ENCODE measurements around the gene MTX2.
"Not testable (repeated sequence)": the region's sequence is repeated elsewhere in the genome, so short reads cannot be mapped to it uniquely, and the experiment has no call there.

The MTX2 gene

DNA sequence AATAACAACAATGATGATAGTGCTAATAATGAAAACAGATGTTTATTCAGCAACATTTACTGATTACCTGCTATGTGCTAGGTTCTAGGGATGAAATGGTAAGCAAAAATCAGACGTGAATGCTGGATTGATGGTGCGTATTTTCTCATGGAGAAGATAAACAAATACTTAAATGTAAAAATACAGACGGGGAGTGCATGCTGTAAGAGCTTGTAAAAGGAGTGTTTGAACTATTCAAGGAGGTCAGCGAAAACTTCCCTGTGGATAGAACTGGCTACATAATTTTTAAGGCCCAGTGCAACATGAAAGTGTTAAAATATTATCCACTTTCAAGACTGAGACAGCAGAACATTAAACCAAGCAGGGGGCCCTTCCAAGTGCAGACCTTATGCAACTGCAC lies 22.1 kb downstream of the MTX2 start:
- no peak for DNase-seq (ENCODE audit: low read depth)

DNA sequence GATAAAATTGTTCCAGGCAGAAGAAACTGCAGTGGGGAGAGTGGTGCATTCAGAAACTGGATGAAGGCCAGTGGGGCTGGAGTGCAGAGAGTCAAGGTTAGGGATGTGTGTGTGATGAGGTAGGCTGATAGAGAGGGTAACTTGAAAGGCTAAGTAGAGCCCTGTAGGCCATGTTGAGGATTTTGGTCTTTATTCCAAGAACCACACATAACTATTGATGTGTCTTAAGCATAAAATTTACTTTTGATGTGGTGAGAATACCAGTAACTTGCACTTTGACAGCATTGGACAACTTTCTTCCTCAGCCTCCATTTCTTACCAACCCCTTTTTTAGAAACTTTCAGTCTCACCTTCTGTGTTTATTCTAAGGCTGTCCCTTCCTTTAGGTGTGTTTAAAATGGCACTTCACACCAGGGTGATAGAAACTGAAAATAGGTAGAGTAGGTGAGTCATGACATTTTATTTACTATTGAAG lies 22.6 kb downstream of the MTX2 start:
- DNase-seq (ENCODE audit: low read depth), result no peak

DNA sequence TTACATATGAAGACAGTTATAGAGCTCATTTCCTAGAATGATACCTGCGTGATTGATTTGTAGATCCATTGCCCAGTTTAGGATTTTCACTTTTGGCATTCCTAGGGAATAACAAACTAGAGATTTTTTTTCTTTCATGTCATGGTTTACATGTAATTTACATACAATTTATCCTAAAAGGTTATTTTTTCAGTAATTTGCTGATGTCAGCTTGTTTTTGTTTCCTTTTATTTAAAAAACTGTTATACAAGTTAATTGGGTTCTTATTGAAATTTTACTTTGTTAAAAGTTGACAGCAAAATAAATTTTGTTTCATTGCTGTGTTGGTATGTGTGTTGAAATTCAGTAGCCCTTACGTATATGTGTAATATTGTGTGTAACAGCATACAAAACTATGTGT lies 23.4 kb downstream of the MTX2 start:
- DNase-seq (ENCODE audit: low read depth), result no peak

- DNase-seq (ENCODE audit: low read depth), result no peak
Measured at GRCh38 chr2:176293334-176293733, 24.1 kb downstream of the MTX2 start.

DNA sequence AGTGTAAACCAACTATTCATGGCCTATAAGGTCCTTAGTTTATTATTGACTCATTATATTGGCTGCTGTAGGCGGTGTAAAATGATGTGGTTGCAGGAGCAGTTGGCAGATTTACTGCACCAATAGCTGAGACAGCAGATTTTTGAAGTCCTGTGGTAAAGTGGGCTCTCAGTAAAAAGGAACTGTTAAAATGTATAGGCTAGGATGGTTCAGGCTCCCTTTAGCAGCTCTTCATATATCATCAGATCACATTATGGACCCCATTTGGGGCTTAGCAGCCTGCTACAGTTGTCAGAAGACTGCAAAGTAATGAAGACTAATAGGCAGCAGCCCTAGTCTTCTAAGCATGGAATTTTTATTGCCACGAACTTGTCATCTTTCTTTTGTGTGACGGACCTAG lies 27.8 kb downstream of the MTX2 start:
- DNase-seq (ENCODE audit: low read depth), result no peak

DNA sequence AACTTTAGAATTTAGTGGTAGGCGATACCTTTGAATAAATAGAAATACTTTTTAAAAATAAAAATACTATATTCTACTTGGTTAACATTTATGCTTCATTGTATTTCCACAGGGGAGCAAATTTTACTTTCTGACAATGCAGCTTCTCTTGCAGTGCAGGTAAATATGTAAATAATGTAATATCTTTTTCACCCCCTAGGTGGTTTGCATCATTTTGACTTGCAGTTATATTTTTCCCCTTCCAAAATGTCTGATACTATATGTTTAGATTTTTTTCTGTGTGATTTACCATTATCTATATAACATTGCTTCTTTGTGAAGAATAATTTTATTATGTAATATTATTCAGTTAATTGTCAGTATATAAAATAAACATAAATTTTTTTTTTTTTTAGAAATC lies 28.5 kb downstream of the MTX2 start:
- DNase-seq (ENCODE audit: low read depth), result no peak

DNA sequence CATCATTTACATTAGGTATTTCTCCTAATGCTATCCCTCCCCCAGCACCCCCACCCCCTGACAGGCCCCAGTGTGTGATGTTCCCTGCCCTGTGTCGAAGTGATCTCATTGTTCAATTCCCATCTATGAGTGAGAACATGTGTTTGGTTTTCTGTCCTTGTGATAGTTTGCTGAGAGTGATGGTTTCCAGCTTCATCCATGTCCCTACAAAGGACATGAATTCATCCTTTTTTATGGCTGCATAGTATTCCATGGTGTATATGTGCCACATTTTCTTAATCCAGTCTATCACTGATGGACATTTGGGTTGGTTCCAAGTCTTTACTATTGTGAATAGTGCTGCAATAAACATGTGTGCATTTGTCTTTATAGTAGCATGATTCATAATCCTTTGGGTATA lies 36.8 kb downstream of the MTX2 start:
- not testable (repeated sequence) for DNase-seq (ENCODE audit: low read depth)

- no peak for DNase-seq (ENCODE audit: low read depth)
Measured at GRCh38 chr2:176317199-176317598, 48.0 kb downstream of the MTX2 start.

GRCh38 chr2:176317623-176318065 lies 48.4 kb downstream of the MTX2 start:
- no peak for DNase-seq (ENCODE audit: low read depth)

GRCh38 chr2:176321916-176322315 lies 52.7 kb downstream of the MTX2 start:
- DNase-seq (ENCODE audit: low read depth), result no peak

- no peak for DNase-seq (ENCODE audit: low read depth)
Measured at GRCh38 chr2:176324862-176325261, 55.6 kb downstream of the MTX2 start.

DNA sequence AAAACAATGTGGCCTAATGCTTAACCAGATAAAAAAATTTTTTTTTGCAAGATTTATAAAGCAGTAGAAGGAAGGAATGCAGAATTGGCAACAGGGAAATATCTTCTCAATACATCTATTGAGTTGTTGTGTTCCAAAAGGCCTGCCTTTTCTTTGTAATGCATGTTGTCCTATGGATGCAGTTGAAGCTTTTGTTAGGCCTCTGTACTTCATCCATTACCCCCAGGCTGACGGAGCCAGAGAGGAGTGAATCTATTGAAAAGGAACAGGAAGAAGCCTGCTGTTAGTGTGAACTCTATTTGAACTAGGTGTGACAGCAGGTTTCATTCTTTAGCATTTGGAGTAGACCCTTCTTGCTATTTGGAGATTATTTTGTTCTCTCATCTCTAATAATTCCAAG lies 56.5 kb downstream of the MTX2 start:
- no peak for DNase-seq (ENCODE audit: low read depth)

DNA sequence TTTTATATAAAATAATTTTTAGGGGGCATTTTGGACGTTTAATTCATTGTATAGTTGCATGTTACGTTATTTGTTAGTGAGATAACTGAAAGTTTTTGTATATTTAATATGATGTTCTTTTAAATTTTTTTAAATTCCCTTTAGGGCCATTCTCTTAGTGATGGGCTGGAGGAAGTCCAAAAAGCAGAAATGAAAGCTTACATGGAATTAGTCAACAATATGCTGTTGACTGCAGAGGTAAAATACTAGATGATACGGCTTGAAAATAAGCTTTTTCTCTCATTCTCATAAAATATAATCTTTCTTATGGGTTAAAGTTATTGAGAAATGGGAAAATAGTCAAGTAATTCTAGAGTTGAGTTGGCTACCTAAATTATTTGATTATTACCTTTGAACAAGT lies 58.9 kb downstream of the MTX2 start:
- DNase-seq (ENCODE audit: low read depth), result no peak

- no peak for DNase-seq (ENCODE audit: low read depth)
Measured at GRCh38 chr2:176330612-176331011, 61.4 kb downstream of the MTX2 start.

DNA sequence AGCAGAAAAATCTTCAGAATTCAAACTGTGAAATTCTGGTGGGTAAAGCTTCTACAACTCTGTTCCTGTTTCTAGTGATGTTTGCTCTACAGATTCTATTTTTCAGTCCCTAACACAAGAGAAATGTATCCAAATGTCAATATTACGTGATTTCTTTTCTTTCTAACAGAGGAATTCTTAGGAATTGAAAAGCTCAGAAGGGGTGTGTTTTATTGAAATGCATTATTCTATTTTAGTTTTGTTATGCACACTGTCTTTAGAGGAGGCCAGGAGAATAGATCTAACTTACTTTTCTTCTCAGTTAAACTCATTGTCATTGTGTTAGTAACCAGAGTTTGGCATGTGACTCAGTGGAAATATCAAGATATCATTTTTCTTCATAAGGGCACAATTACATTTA lies 62.4 kb downstream of the MTX2 start:
- no peak for DNase-seq (ENCODE audit: low read depth)

DNA sequence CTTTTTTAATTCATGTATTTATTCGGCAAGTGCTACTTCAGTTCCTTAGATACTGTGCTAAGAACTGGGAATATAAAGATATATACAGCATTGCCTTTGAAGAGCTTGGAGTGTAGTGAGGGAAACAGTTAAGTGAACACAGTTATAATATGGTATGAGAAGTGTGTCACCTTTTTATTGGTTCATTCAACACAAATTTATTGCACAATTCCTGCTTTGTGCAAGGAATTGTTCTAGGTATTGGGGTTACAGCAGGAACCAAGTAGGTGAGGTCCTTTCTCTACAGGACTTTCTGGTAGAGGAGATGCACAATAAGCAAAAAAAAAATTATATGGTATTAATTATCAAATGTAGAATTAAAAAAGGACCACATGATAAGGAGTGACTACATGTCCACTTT lies 65.5 kb downstream of the MTX2 start:
- DNase-seq (ENCODE audit: low read depth), result no peak

DNA sequence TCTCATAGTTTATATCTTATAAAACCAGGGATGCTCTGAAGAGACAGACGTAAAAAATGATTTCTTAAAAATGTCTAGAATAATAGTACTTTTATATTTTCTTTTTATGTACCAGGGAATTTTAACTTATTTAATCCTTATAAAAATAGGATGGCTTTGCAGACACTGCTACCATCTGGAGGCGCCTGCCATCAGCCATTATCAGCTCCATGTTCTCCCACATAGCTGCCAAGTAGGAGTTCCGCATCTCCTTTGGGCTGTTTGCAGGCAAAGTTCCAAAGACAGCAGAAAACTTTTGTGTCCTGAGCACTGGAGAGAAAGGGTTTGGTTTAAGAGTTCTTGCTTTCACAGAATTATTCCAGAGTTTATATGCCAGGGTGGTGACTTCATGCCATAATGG lies 69.2 kb downstream of the MTX2 start:
- no peak for DNase-seq (ENCODE audit: low read depth)

GRCh38 chr2:176339208-176339607 lies 70.0 kb downstream of the MTX2 start:
- no peak for DNase-seq (ENCODE audit: low read depth)

- no peak for DNase-seq (ENCODE audit: low read depth)
Measured at GRCh38 chr2:176356251-176356650, 87.0 kb downstream of the MTX2 start.

DNA sequence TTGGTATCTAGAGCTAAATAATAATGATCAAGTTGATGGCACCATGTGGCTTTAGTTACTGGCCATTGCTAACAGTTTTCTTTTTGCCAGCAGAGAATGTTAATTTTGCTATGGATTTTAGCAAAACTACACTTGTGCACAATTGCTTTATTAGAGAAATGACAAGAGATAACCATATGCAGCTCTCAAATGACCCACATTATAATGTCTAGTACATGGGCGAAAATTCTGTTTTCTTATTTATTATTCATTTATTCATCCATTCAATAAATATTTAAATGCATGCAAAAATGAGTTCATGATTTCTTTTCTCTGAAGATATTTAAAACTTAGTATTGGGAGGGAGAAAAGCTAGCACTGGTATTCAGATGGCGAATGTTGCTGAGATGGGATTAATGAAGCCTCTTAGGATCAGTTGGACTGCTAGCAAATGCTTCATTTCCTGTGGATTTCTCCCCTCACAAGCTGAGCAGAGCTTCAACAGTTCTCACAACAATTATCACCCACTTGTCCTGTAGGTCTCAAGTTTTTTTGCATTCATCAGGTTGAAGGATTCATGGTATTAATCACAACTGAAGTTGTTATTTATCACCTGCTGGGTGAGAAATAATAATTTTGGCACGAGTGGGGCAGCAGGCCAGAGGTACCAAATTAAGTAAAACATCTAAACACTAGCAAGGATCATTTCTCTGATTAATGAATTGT lies 95.2 kb downstream of the MTX2 start:
- no peak for DNase-seq (ENCODE audit: low read depth)

DNA sequence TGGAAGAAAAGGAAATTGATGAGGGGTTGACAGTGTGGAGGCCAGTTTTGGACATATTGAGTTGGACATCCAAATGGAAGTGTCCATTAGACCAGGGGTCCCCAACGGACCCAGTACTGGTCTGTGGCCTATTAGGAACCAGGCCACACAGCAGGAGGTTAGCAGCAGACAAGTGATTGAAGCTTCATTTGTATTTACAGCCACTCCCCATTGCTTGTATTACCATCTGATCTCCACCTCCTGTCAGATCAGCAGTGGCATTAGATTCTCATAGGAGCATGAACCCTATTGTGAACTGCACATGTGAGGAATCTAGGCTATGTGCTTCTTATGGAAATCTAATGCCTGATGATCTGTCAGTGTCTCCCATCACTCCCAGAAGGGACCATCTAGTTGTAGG lies 99.1 kb downstream of the MTX2 start:
- no peak for DNase-seq (ENCODE audit: low read depth)

- DNase-seq (ENCODE audit: low read depth), result no peak
Measured at GRCh38 chr2:176370467-176371171, 101.4 kb downstream of the MTX2 start.

GRCh38 chr2:176373155-176373554 lies 103.9 kb downstream of the MTX2 start:
- not testable (repeated sequence) for DNase-seq (ENCODE audit: low read depth)

GRCh38 chr2:176378323-176378722 lies 109.1 kb downstream of the MTX2 start:
- DNase-seq (ENCODE audit: low read depth), result no peak
